Panc1 (cell line): ENCODE measurements around the gene HEXD.
"Not testable (repeated sequence)": the region's sequence is repeated elsewhere in the genome, so short reads cannot be mapped to it uniquely, and the experiment has no call there.

Source experiments
- CTCF ChIP-seq: fragments of 450-650 bp; IDR thresholded peaks from 2 replicates; pipeline ENCODE4 v1.5.1; 2017; ENCODE audit warnings: mild to moderate bottlenecking
- POLR2AphosphoS5 ChIP-seq: IDR thresholded peaks from 2 replicates; pipeline ENCODE4 v1.6.1; 2012; ENCODE audit warnings: mild to moderate bottlenecking, low read depth, low read length, moderate library complexity
- SIN3A ChIP-seq: IDR thresholded peaks from 2 replicates; pipeline ENCODE4 v1.6.1; 2012; ENCODE audit warnings: low read depth, mild to moderate bottlenecking, low read length, moderate library complexity, borderline replicate concordance; ENCODE audit not compliant: insufficient read depth
- TCF7L2 ChIP-seq: IDR thresholded peaks from 2 replicates; pipeline ENCODE4 v1.6.1; 2011; ENCODE audit warnings: mild to moderate bottlenecking, low read depth, low read length, inconsistent platforms

GRCh38 chr17:82412081-82412480, 6.1 kb upstream of the HEXD start:
- TF ChIP-seq CTCF, POLR2AphosphoS5, TCF7L2, SIN3A: not testable (repeated sequence)
